HG03280 (cell line): ENCODE measurements around the gene SGCD.

Experiments used
- ATAC-seq: cut with Tn5 transposase; IDR thresholded peaks from one replicate; pipeline ENCODE4 v1.9.1; 2021; ENCODE audit warnings: mild to moderate bottlenecking, moderate library complexity; ENCODE audit not compliant: unreplicated experiment

The SGCD gene

GRCh38 chr5:156498226-156498980 is 171.4 kb downstream of the SGCD start:
- ATAC-seq: no peak

- ATAC-seq: no peak
These were observed 173.8 kb downstream of the SGCD start for GRCh38 chr5:156500755-156501154.

- ATAC-seq: no peak
These were observed 178.1 kb downstream of the SGCD start for GRCh38 chr5:156505101-156505500.

- ATAC-seq: no peak
These were observed 186.3 kb downstream of the SGCD start for GRCh38 chr5:156513123-156513815.

GRCh38 chr5:156515121-156515520 is 188.2 kb downstream of the SGCD start:
- ATAC-seq: no peak

- ATAC-seq: no peak
These were observed 188.9 kb downstream of the SGCD start for GRCh38 chr5:156515803-156516360.

- no peak for ATAC-seq
These were observed 195.9 kb downstream of the SGCD start for GRCh38 chr5:156522651-156523529.

GRCh38 chr5:156523607-156524006 is 196.6 kb downstream of the SGCD start:
- ATAC-seq: no peak

GRCh38 chr5:156526081-156526925 is 199.3 kb downstream of the SGCD start:
- ATAC-seq: no peak

- no peak for ATAC-seq
These were observed 200.6 kb downstream of the SGCD start for GRCh38 chr5:156527611-156528010.

- ATAC-seq: no peak
These were observed 201.7 kb downstream of the SGCD start for GRCh38 chr5:156528673-156529072.

GRCh38 chr5:156529892-156530291 is 202.9 kb downstream of the SGCD start:
- no peak for ATAC-seq

- no peak for ATAC-seq
These were observed 204.2 kb downstream of the SGCD start for GRCh38 chr5:156531199-156531598.

- ATAC-seq: no peak
These were observed 206.0 kb downstream of the SGCD start for GRCh38 chr5:156532921-156533320.

- ATAC-seq: no peak
These were observed 207.1 kb downstream of the SGCD start for GRCh38 chr5:156534085-156534484.

GRCh38 chr5:156534906-156535485 is 208.0 kb downstream of the SGCD start:
- ATAC-seq: no peak

- ATAC-seq: no peak
These were observed 213.5 kb downstream of the SGCD start for GRCh38 chr5:156540491-156540890.

- no peak for ATAC-seq
These were observed 214.6 kb downstream of the SGCD start for GRCh38 chr5:156541582-156541981.

GRCh38 chr5:156543348-156544145 is 216.6 kb downstream of the SGCD start:
- ATAC-seq: no peak
